22Rv1 (cell line): ENCODE measurements around the gene LOXL1.

Experiments used
- ZFX ChIP-seq: fragments of 450-650 bp; IDR thresholded peaks from 2 replicates; pipeline ENCODE4 v1.6.1; 2017; ENCODE audit warnings: antibody characterized with exemption, borderline replicate concordance
- TF ChIP-seq, protein P1 (sequence below): fragments of 450-650 bp; IDR thresholded peaks from 2 replicates; pipeline ENCODE4 v1.5.1; 2017; ENCODE audit warnings: mild to moderate bottlenecking

- TF ChIP-seq, protein P1, sequence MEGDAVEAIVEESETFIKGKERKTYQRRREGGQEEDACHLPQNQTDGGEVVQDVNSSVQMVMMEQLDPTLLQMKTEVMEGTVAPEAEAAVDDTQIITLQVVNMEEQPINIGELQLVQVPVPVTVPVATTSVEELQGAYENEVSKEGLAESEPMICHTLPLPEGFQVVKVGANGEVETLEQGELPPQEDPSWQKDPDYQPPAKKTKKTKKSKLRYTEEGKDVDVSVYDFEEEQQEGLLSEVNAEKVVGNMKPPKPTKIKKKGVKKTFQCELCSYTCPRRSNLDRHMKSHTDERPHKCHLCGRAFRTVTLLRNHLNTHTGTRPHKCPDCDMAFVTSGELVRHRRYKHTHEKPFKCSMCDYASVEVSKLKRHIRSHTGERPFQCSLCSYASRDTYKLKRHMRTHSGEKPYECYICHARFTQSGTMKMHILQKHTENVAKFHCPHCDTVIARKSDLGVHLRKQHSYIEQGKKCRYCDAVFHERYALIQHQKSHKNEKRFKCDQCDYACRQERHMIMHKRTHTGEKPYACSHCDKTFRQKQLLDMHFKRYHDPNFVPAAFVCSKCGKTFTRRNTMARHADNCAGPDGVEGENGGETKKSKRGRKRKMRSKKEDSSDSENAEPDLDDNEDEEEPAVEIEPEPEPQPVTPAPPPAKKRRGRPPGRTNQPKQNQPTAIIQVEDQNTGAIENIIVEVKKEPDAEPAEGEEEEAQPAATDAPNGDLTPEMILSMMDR, result no peak
- no peak for TF ChIP-seq ZFX
These were observed 16.6 kb upstream of the LOXL1 start for GRCh38 chr15:73909651-73910050.
